Upper lobe of left lung (tissue), 6 donors: ENCODE data around the gene C1orf174. TPM values are rescaled to one million over a fixed set of nuclear protein-coding genes. Genes with fewer than 3 reads are reported as not detected.
A peak's percentile ranks its signal among the peaks of the same experiment; 100 is the strongest.

Source experiments
- ATAC-seq, 2 donors: fragments of 200-7000 bp; cut with Tn5 transposase; one replicate each; pipeline ENCODE4 v1.9.1; 2022; ENCODE audit warnings: mild to moderate bottlenecking in 2 of 2, moderate library complexity in 2 of 2; ENCODE audit not compliant: low FRiP score in 2 of 2
- DNase-seq, 2 donors: peaks; one replicate each; pipeline ENCODE4 v3.0.0-alpha.2; 2019 to 2020
- H3K27ac ChIP-seq, 4 donors: fragments of 200-600 bp; sonication (generic); one replicate each; pipeline ENCODE4 v1.5.1; 2016 to 2019
- H3K27me3 ChIP-seq, 4 donors: fragments of 200-600 bp; sonication (generic); one replicate each; pipeline ENCODE4 v1.5.1; 2017 to 2019
- H3K36me3 ChIP-seq, 4 donors: fragments of 200-600 bp; sonication (generic); one replicate each; pipeline ENCODE4 v1.5.1; 2016 to 2019
- H3K4me1 ChIP-seq, 4 donors: fragments of 200-600 bp; sonication (generic); one replicate each; pipeline ENCODE4 v1.5.1; 2018 to 2019
- H3K4me3 ChIP-seq, 4 donors: fragments of 200-600 bp; sonication (generic); one replicate each; pipeline ENCODE4 v1.5.1; 2017 to 2019; ENCODE audit warnings: mild to moderate bottlenecking in 2 of 4, moderate library complexity in 1 of 4
- H3K9me3 ChIP-seq, 4 donors: fragments of 200-600 bp; sonication (generic); one replicate each; pipeline ENCODE4 v1.5.1; 2018 to 2019
- CTCF ChIP-seq, 6 experiments: fragments of 450-650 bp in 4 of 6; fragments of 200-600 bp in 2 of 6; sonication (generic) in 2 of 6; IDR thresholded peaks; one replicate each; pipeline ENCODE4 v1.5.1; 2016 to 2019; ENCODE audit warnings: antibody characterized with exemption in 6 of 6
- EP300 ChIP-seq, 4 donors: sonication (generic); formaldehyde crosslinking; IDR thresholded peaks; one replicate each; pipeline ENCODE4 v1.5.1; 2017; ENCODE audit warnings: antibody characterized with exemption in 4 of 4, control low read depth in 2 of 4
- POLR2A ChIP-seq, 4 donors: fragments of 450-650 bp; IDR thresholded peaks; one replicate each; pipeline ENCODE4 v1.5.1; 2016 to 2017; ENCODE audit warnings: antibody characterized with exemption in 4 of 4, mild to moderate bottlenecking in 2 of 4
- POLR2AphosphoS5 ChIP-seq, 2 donors: sonication (generic); formaldehyde crosslinking; IDR thresholded peaks; one replicate each; pipeline ENCODE4 v1.5.1; 2017; ENCODE audit warnings: antibody characterized with exemption in 2 of 2
- WGBS, 2 donors: methylation state at CpG; one replicate each; pipeline ENCODE4 v1.1.5; 2017 to 2018; 5-methylcytosine and 5-hydroxymethylcytosine counted together
- total RNA-seq, 6 donors: library from RNA; depleted of rRNA in 4 of 6; stranded (reverse); fragments of >200 nt in 4 of 6; gene quantifications; one replicate each; pipeline versions ENCODE4 v1.1.0 to v1.2.1, GENCODE V29; 2016 to 2021
- donor health status: DM: no; HTN: no; CAD: no; lungs with moderate emphysema.
- donor health status: DM: no; HTN: yes; CAD: no; lungs with severe emphysema.

C1orf174 gene
- total RNA-seq, 6 donors from 2014 or later: 15.9 to 35.6 (median 20.6) TPM

GRCh38 chr1:3902111-3902511 is 2.0 kb upstream of the C1orf174 start:
- Histone ChIP-seq H3K4me1 (peaks cover 10 to 18% (median 11%) of the 10 kb centered on the region in 4 donors), H3K27ac (no peak overlapping the region), H3K4me3 (no peak overlapping the region), H3K27me3 (no peaks in the 10 kb centered on the region), H3K36me3 (no peaks in the 10 kb centered on the region), H3K9me3 (peaks cover 0 to 5% (median 2%) of the 10 kb centered on the region in 4 donors)
- TF ChIP-seq POLR2A (IDR thresholded peaks at IDR 0.05): no peak
- TF ChIP-seq POLR2AphosphoS5 (IDR thresholded peaks at IDR 0.05): no peak
- 95 to 96% methylated on average over 15 of the region's 15 CpGs for WGBS, 2 donors
- ATAC-seq (no peak), DNase-seq (peak in 1 of 2 donors; percentile 83)

- Histone ChIP-seq H3K36me3 (no peaks in the 10 kb centered on the region), H3K27me3 (no peaks in the 10 kb centered on the region), H3K4me3 (peak overlapping the region; percentile 86 to 99 (median 94)), H3K9me3 (peaks cover 0 to 5% (median 2%) of the 10 kb centered on the region in 4 donors), H3K4me1 (peaks cover 10 to 23% (median 11%) of the 10 kb centered on the region in 4 donors), H3K27ac (peak overlapping the region; percentile 95 to 96 (median 96))
- TF ChIP-seq POLR2AphosphoS5 (IDR thresholded peaks at IDR 0.05) (peak in 1 of 2 donors; percentile 71), POLR2A (IDR thresholded peaks at IDR 0.05) (peak in 1 of 4 donors; percentile 61), EP300 (IDR thresholded peaks at IDR 0.05) (no peak), CTCF (IDR thresholded peaks at IDR 0.05) (peak in 1 of 6 experiments; percentile 39)
- WGBS, 2 donors: 0 to 1% methylated on average over 5 to 24 of the region's 51 CpGs
- ATAC-seq (peak; percentile 95 to 96), DNase-seq (peak; percentile 98 to 100)
Measured at GRCh38 chr1:3900969-3901529, 977 bp upstream of the C1orf174 start.

GRCh38 chr1:3899754-3900149 is 320 bp downstream of the C1orf174 start:
- no peak for TF ChIP-seq EP300 (IDR thresholded peaks at IDR 0.05)
- no peak for TF ChIP-seq POLR2AphosphoS5 (IDR thresholded peaks at IDR 0.05)
- no peak for TF ChIP-seq POLR2A (IDR thresholded peaks at IDR 0.05)
- peak in 2 of 6 experiments; percentile 7 to 10 for TF ChIP-seq CTCF (IDR thresholded peaks at IDR 0.05)
- peaks cover 0 to 5% (median 2%) of the 10 kb centered on the region in 4 donors for H3K9me3 ChIP-seq
- WGBS, 2 donors: 0% methylated on average over 8 to 14 of the region's 26 CpGs
- peaks cover 0 to 6% (median 2%) of the 10 kb centered on the region in 4 donors for H3K36me3 ChIP-seq
- peak in 1 of 2 donors; percentile 31 for DNase-seq
- peak overlapping the region; percentile 95 to 96 (median 96) for H3K27ac ChIP-seq
- H3K27me3 ChIP-seq: no peaks in the 10 kb centered on the region
- peak overlapping the region; percentile 51 to 99 (median 88) for H3K4me3 ChIP-seq
- peaks cover 10 to 25% (median 11%) of the 10 kb centered on the region in 4 donors for H3K4me1 ChIP-seq
- no peak for ATAC-seq

- peaks cover 0 to 5% (median 2%) of the 10 kb centered on the region in 4 donors for H3K9me3 ChIP-seq
- no peaks in the 10 kb centered on the region for H3K27me3 ChIP-seq
- DNase-seq: no peak
- H3K4me1 ChIP-seq: peaks cover 10 to 27% (median 11%) of the 10 kb centered on the region in 4 donors
- H3K36me3 ChIP-seq: peaks cover 0 to 7% (median 2%) of the 10 kb centered on the region in 4 donors
- 45 to 54% methylated on average over 7 to 8 of the region's 10 CpGs for WGBS, 2 donors
- peak overlapping the region; percentile 51 to 99 (median 88) for H3K4me3 ChIP-seq
- ATAC-seq: no peak
- peak overlapping the region; percentile 95 to 96 (median 96) for H3K27ac ChIP-seq
- TF ChIP-seq CTCF (IDR thresholded peaks at IDR 0.05): no peak
- no peak for TF ChIP-seq EP300 (IDR thresholded peaks at IDR 0.05)
- TF ChIP-seq POLR2A (IDR thresholded peaks at IDR 0.05): no peak
- no peak for TF ChIP-seq POLR2AphosphoS5 (IDR thresholded peaks at IDR 0.05)
Measured at GRCh38 chr1:3898994-3899753, 898 bp downstream of the C1orf174 start.

GRCh38 chr1:3898475-3898735 is 1.7 kb downstream of the C1orf174 start:
- no peak overlapping the region for H3K27ac ChIP-seq
- H3K4me1 ChIP-seq: peaks cover 10 to 27% (median 11%) of the 10 kb centered on the region in 4 donors
- no peak for TF ChIP-seq POLR2AphosphoS5 (IDR thresholded peaks at IDR 0.05)
- TF ChIP-seq EP300 (IDR thresholded peaks at IDR 0.05): no peak
- TF ChIP-seq POLR2A (IDR thresholded peaks at IDR 0.05): no peak
- no peak for TF ChIP-seq CTCF (IDR thresholded peaks at IDR 0.05)
- no peak for DNase-seq
- no peak overlapping the region for H3K4me3 ChIP-seq
- peaks cover 0 to 7% (median 2%) of the 10 kb centered on the region in 4 donors for H3K36me3 ChIP-seq
- ATAC-seq: no peak
- H3K9me3 ChIP-seq: peaks cover 0 to 5% (median 2%) of the 10 kb centered on the region in 4 donors
- no peaks in the 10 kb centered on the region for H3K27me3 ChIP-seq
